Gastrocnemius medialis (tissue), 4 donors: ENCODE data around the gene EXOC3L4.

ENCODE experiments used
- POLR2A ChIP-seq, 2 donors: fragments of 450-650 bp; IDR thresholded peaks; one replicate each; pipeline ENCODE4 v1.6.1; 2017; ENCODE audit warnings: antibody characterized with exemption in 2 of 2, mild to moderate bottlenecking in 2 of 2, moderate library complexity in 2 of 2
- TF ChIP-seq, protein P1 (sequence below), 5 experiments: fragments of 450-650 bp in 3 of 5; fragments of 200-600 bp in 2 of 5; sonication (generic) in 2 of 5; IDR thresholded peaks in 4 of 5; conservative IDR thresholded peaks in 1 of 5; 1 replicate in 4 of 5; 2 replicates in 1 of 5; pipeline ENCODE4 v1.5.1; 2016 to 2019; ENCODE audit warnings: antibody characterized with exemption in 5 of 5, mild to moderate bottlenecking in 3 of 5, moderate library complexity in 3 of 5

DNA sequence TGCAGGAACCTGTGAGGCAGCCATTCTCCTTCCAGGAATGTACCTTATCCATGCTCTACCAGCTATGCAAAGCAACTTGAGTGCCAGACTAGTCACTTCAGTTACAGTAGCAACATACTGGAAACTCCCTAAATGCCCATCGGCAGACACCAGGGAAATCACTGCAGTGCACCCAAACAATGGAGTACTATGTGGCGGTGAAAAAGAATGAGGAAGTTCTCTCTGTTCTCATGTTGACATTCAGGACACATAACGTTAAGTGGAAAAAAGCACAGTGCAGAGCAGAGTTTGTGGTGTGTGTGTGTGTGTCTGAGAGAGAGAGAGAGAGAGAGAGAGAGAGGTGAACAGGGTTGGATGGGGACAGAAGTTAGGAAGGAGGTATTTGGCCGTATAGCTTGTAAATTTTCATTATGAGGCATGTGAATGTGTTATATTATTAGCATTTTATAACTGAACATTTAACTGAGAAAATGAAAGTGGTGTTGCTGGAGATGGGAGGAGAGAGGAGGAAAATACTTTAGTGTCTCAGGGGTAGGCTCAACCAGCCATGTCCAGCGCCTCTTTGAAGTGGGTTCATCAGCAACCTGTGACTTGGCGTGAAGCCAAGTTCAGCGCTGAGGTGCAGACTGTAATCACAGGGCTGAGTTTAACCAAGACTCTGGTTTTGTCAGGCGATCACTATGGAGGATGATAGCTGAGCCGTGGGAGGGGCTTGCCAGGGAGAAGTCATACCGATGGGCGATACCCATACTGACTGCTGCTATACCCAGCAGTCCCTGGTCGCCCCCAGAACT lies 46.0 kb downstream of the EXOC3L4 start:
- TF ChIP-seq, protein P1, sequence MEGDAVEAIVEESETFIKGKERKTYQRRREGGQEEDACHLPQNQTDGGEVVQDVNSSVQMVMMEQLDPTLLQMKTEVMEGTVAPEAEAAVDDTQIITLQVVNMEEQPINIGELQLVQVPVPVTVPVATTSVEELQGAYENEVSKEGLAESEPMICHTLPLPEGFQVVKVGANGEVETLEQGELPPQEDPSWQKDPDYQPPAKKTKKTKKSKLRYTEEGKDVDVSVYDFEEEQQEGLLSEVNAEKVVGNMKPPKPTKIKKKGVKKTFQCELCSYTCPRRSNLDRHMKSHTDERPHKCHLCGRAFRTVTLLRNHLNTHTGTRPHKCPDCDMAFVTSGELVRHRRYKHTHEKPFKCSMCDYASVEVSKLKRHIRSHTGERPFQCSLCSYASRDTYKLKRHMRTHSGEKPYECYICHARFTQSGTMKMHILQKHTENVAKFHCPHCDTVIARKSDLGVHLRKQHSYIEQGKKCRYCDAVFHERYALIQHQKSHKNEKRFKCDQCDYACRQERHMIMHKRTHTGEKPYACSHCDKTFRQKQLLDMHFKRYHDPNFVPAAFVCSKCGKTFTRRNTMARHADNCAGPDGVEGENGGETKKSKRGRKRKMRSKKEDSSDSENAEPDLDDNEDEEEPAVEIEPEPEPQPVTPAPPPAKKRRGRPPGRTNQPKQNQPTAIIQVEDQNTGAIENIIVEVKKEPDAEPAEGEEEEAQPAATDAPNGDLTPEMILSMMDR (IDR thresholded peaks at IDR 0.05 in 4 of 5, conservative IDR thresholded peaks at IDR 0.05 in 1 of 5): no peak
- no peak for TF ChIP-seq POLR2A (IDR thresholded peaks at IDR 0.05)
